ENCODE data around the gene CLEC6A.

- TF ChIP-seq, protein P1, sequence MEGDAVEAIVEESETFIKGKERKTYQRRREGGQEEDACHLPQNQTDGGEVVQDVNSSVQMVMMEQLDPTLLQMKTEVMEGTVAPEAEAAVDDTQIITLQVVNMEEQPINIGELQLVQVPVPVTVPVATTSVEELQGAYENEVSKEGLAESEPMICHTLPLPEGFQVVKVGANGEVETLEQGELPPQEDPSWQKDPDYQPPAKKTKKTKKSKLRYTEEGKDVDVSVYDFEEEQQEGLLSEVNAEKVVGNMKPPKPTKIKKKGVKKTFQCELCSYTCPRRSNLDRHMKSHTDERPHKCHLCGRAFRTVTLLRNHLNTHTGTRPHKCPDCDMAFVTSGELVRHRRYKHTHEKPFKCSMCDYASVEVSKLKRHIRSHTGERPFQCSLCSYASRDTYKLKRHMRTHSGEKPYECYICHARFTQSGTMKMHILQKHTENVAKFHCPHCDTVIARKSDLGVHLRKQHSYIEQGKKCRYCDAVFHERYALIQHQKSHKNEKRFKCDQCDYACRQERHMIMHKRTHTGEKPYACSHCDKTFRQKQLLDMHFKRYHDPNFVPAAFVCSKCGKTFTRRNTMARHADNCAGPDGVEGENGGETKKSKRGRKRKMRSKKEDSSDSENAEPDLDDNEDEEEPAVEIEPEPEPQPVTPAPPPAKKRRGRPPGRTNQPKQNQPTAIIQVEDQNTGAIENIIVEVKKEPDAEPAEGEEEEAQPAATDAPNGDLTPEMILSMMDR (IDR thresholded peaks at IDR 0.05; ENCODE audit: insufficient read depth, low read length, poor library complexity, severe bottlenecking): no peak
- no peak for TF ChIP-seq EZH2phosphoT487 (conservative IDR thresholded peaks at IDR 0.05; ENCODE audit: low read length)
Measured at GRCh38 chr12:8483079-8483478, 27.3 kb downstream of the CLEC6A start.
